IMR-90 (cell line): ENCODE data around the gene TENT5C. TPM values are rescaled to one million over a fixed set of nuclear protein-coding genes. Genes with fewer than 3 reads are reported as not detected.

Experiments used
- ATAC-seq: fragments of 200-7000 bp; cut with Tn5 transposase; 2 replicates; pipeline ENCODE4 v1.9.1; 2020; ENCODE audit warnings: low read depth, mild to moderate bottlenecking, moderate library complexity
- BruUV-seq: library from RNA; stranded (reverse); fragments of 400-500 nt; replicated peaks from 2 replicates; lab custom pipeline; 2021; lab: Mats Ljungman, UMichigan
- CTCF ChIA-PET: fragments of 300-600 bp; formaldehyde crosslinking; extraction: SDS; loops from one replicate; lab custom pipeline; 2021; ENCODE audit warnings: antibody characterized with exemption; lab: Yijun Ruan, JAX
- POLR2A ChIA-PET: fragments of 300-600 bp; sonication (Branson Sonifier 250); formaldehyde crosslinking; loops from one replicate; lab custom pipeline; 2022; ENCODE audit warnings: antibody characterized with exemption; ENCODE audit not compliant: unreplicated experiment; lab: Charles Lee
- DNase-seq: peaks from one replicate; pipeline ENCODE4 v3.0.0; 2013
- H2AFZ ChIP-seq: replicated peaks from 2 replicates; pipeline ENCODE3; 2013; ENCODE audit warnings: low read length, mild to moderate bottlenecking; ENCODE audit not compliant: poor library complexity
- H2AK5ac ChIP-seq: 2 replicates; pipeline ENCODE4 v1.6.1; 2013; ENCODE audit warnings: low read depth, low read length, inconsistent platforms
- H2AK9ac ChIP-seq: replicated peaks from 2 replicates; pipeline ENCODE3; 2013; ENCODE audit warnings: mild to moderate bottlenecking, low read depth, low read length, moderate library complexity; ENCODE audit not compliant: poor library complexity
- H2BK120ac ChIP-seq: 2 replicates; pipeline ENCODE4 v1.6.1; 2013; ENCODE audit warnings: low read depth, low read length, inconsistent platforms
- H2BK15ac ChIP-seq: 3 replicates; pipeline ENCODE4 v1.6.1; 2013; ENCODE audit warnings: low read depth, low read length, inconsistent platforms
- H2BK20ac ChIP-seq: 2 replicates; pipeline ENCODE4 v1.6.1; 2013; ENCODE audit warnings: low read depth, mild to moderate bottlenecking, inconsistent platforms, low read length, moderate library complexity
- H2BK5ac ChIP-seq: 2 replicates; pipeline ENCODE4 v1.6.1; 2013; ENCODE audit warnings: mild to moderate bottlenecking, low read depth, low read length, inconsistent platforms; ENCODE audit not compliant: poor library complexity, severe bottlenecking
- H3K14ac ChIP-seq: replicated peaks from 2 replicates; pipeline ENCODE4 v1.6.1; 2013; ENCODE audit warnings: low read depth, low read length, inconsistent platforms
- H3K18ac ChIP-seq: 2 replicates; pipeline ENCODE4 v1.6.1; 2013; ENCODE audit warnings: low read depth, low read length, control low read depth
- H3K23ac ChIP-seq: 2 replicates; pipeline ENCODE4 v1.6.1; 2013; ENCODE audit warnings: low read depth, low read length, inconsistent platforms
- H3K27ac ChIP-seq: 2 replicates; pipeline ENCODE4 v1.5.1; 2013; ENCODE audit warnings: mild to moderate bottlenecking, control low read depth, low read length; ENCODE audit not compliant: insufficient read depth
- H3K27me3 ChIP-seq: 2 replicates; pipeline ENCODE4 v1.6.1; 2013; ENCODE audit warnings: low read length; ENCODE audit not compliant: control insufficient read depth, insufficient read depth
- H3K36me3 ChIP-seq: 2 replicates; pipeline ENCODE4 v1.6.1; 2013; ENCODE audit warnings: low read length, mixed read lengths; ENCODE audit not compliant: control insufficient read depth, insufficient read depth
- H3K4ac ChIP-seq: 2 replicates; pipeline ENCODE4 v1.6.1; 2013; ENCODE audit warnings: low read depth, low read length, inconsistent platforms
- H3K4me1 ChIP-seq: 2 replicates; pipeline ENCODE4 v1.6.1; 2013; ENCODE audit warnings: low read length, mixed read lengths; ENCODE audit not compliant: control insufficient read depth, insufficient read depth
- H3K4me2 ChIP-seq: 2 replicates; pipeline ENCODE4 v1.6.1; 2013; ENCODE audit warnings: low read depth, mild to moderate bottlenecking, control low read depth, low read length, moderate library complexity
- H3K4me3 ChIP-seq: 2 replicates; pipeline ENCODE4 v1.5.1; 2013; ENCODE audit warnings: low read depth, mild to moderate bottlenecking, control low read depth, low read length, moderate library complexity; ENCODE audit not compliant: insufficient read depth
- H3K56ac ChIP-seq: 2 replicates; pipeline ENCODE4 v1.6.1; 2013; ENCODE audit warnings: low read length, inconsistent platforms; ENCODE audit not compliant: insufficient read depth; ENCODE audit errors: extremely low read depth
- H3K79me1 ChIP-seq, 2 experiments: 2 replicates each; pipeline ENCODE4 v1.6.1; 2013; ENCODE audit warnings: low read length in 2 of 2, inconsistent platforms in 1 of 2, low read depth in 1 of 2
- H3K9ac ChIP-seq: 2 replicates; pipeline ENCODE4 v1.6.1; 2013; ENCODE audit warnings: low read depth, low read length, control low read depth
- H3K9me1 ChIP-seq: 2 replicates; pipeline ENCODE4 v1.6.1; 2013; ENCODE audit warnings: low read length, inconsistent platforms; ENCODE audit not compliant: insufficient read depth
- H3K9me3 ChIP-seq: 2 replicates; pipeline ENCODE4 v1.6.1; 2013; ENCODE audit warnings: low read length; ENCODE audit not compliant: control insufficient read depth, insufficient read depth
- H4K20me1 ChIP-seq: 2 replicates; pipeline ENCODE4 v1.6.1; 2013; ENCODE audit warnings: low read length, inconsistent platforms; ENCODE audit not compliant: insufficient read depth
- H4K5ac ChIP-seq: 2 replicates; pipeline ENCODE4 v1.6.1; 2013; ENCODE audit warnings: mild to moderate bottlenecking, low read depth, low read length, control low read depth
- H4K8ac ChIP-seq, 2 experiments: 2 replicates each; pipeline ENCODE4 v1.6.1; 2013; ENCODE audit warnings: low read depth in 2 of 2, low read length in 2 of 2, control low read depth in 1 of 2, inconsistent platforms in 1 of 2
- H4K91ac ChIP-seq: 2 replicates; pipeline ENCODE4 v1.6.1; 2013; ENCODE audit warnings: low read depth, low read length, inconsistent platforms; ENCODE audit not compliant: insufficient read depth
- CEBPB ChIP-seq: IDR thresholded peaks from 2 replicates; pipeline ENCODE4 v1.6.1; 2012; ENCODE audit warnings: low read depth, low read length, improper control_type of control experiment
- CTCF ChIP-seq: conservative IDR thresholded peaks from 2 replicates; pipeline ENCODE4 v1.5.1; 2012; ENCODE audit warnings: mild to moderate bottlenecking, low read depth, low read length, improper control_type of control experiment
- ELK1 ChIP-seq: fragments of 150-350 bp; IDR thresholded peaks from 2 replicates; pipeline ENCODE4 v1.6.1; 2016; ENCODE audit warnings: low read depth, mild to moderate bottlenecking, low read length, moderate library complexity, borderline replicate concordance
- NFE2L2 ChIP-seq: fragments of 150-350 bp; IDR thresholded peaks from 2 replicates; pipeline ENCODE4 v1.6.1; 2016; ENCODE audit warnings: low read depth, mild to moderate bottlenecking, low read length
- WGBS, 2 experiments: methylation state at CpG; one replicate each; pipeline versions ENCODE4 v1.1.5 to v1.1.7; 2013; ENCODE audit warnings: missing lambda C conversion rate in 2 of 2; ENCODE audit not compliant: insufficient read length in 1 of 2; ENCODE audit errors: extremely low coverage in 2 of 2; 5-methylcytosine and 5-hydroxymethylcytosine counted together
- dilution Hi-C: fragments of 300-500 bp; cut with HindIII; formaldehyde crosslinking; loops from one replicate; pipeline ENCODE4 v1.14.3; 2018; ENCODE audit warnings: low sequenced_read_pairs; ENCODE audit not compliant: unreplicated experiment
- in situ Hi-C: fragments of 300-500 bp; cut with MboI; formaldehyde crosslinking; loops from 3 replicates; pipeline ENCODE4 v1.14.3; 2019; ENCODE audit warnings: low sequenced_read_pairs, inconsistent platforms, mixed read lengths
- intact Hi-C: fragments of 100-400 bp; cut with micrococcal nuclease; formaldehyde crosslinking; loops from 2 replicates; pipeline ENCODE4 v1.10.0; 2022
- polyA plus RNA-seq, 3 experiments: library from polyadenylated mRNA; depleted of rRNA; stranded (reverse); fragments of >200 nt; gene quantifications; 2 replicates each; pipeline ENCODE4 v1.2.3, GENCODE V29; 2012; ENCODE audit warnings: low replicate concordance in 1 of 3
- total RNA-seq: library from RNA; depleted of rRNA; stranded (reverse); fragments of >200 nt; gene quantifications from 2 replicates; pipeline ENCODE4 v1.2.3, GENCODE V29; 2012

TENT5C gene
- total and polyA plus RNA-seq, 2 of the 4 experiments (the other 2 are of a cell fraction): 1.5 to 4.1 TPM

DNA sequence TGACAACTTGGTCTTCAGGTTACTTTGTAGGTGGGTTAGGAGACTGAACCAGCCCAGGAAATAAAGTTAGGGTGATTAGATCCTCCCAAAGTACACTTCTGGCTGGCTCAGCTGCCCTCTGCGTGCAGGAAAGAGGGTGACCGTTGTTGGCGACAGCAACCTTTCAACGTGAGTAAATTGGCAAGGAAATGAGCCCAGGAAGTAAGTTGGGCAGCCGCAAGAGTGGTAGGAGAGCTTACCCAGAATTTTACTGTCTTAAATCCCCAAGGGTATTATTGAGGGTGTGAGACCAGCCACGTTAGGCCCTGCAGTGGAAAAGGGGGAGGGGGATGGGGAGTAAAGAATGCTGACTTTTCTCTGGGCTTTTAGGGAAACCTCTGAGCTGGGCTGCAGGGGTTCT lies 1.6 kb downstream of the TENT5C start:
- H4K5ac ChIP-seq: no peak overlapping the region
- no peak overlapping the region for H2BK15ac ChIP-seq
- BruUV-seq: no TSS peak
- H3K27me3 ChIP-seq: no peaks in the 10 kb centered on the region
- H3K4me3 ChIP-seq: peak overlapping the region; percentile 74
- peaks cover 8% of the 10 kb centered on the region for H3K4me1 ChIP-seq
- 27% methylated on average over 5 of the region's 6 CpGs; no CpG with 5 or more reads in 1 of the 2 experiments for WGBS, 2 experiments
- DNase-seq: no peak
- no peak overlapping the region for H2BK20ac ChIP-seq
- peaks cover 4 to 59% of the 10 kb centered on the region in 2 experiments for H3K79me1 ChIP-seq
- H2BK5ac ChIP-seq: no peak overlapping the region
- TF ChIP-seq CEBPB (no peak), NFE2L2 (no peak), ELK1 (no peak), CTCF (no peak)
- intact Hi-C loops (loop anchor here (2.0 to 5.0 kb wide), 6 partner anchors 70 to 287 kb away; no protein-coding TSS in a partner anchor), in situ Hi-C loops (loop anchor here (5.0 to 10.0 kb wide), 2 partner anchors 90 to 147 kb away; no protein-coding TSS in a partner anchor), dilution Hi-C loops (no loop called here)
- peak overlapping the region; percentile 78 for H2AFZ ChIP-seq
- peak overlapping the region; percentile 86 for H3K4me2 ChIP-seq
- peak overlapping the region; percentile 72 for H3K9ac ChIP-seq
- H3K4ac ChIP-seq: peak overlapping the region; percentile 57
- no peak overlapping the region for H3K27ac ChIP-seq
- peaks cover 22% of the 10 kb centered on the region for H3K9me1 ChIP-seq
- H3K36me3 ChIP-seq: no peaks in the 10 kb centered on the region
- H3K14ac ChIP-seq: peak overlapping the region; percentile 84
- H3K56ac ChIP-seq: peak overlapping the region; percentile 38; the same call in 1 of the 2 replicates
- no peak overlapping the region for H4K91ac ChIP-seq
- peak overlapping the region; percentile 42 for H2AK9ac ChIP-seq
- peak overlapping the region; percentile 41 for H3K23ac ChIP-seq
- peak overlapping the region; percentile 65 for H2BK120ac ChIP-seq
- no peak for ATAC-seq
- no peak overlapping the region for H3K18ac ChIP-seq
- POLR2A ChIA-PET: no interaction called here
- peak overlapping the region in 1 of 2 experiments; percentile 17; a peak in 2 of 4 replicates for H4K8ac ChIP-seq
- peaks cover 63% of the 10 kb centered on the region; the same call in 1 of the 2 replicates for H4K20me1 ChIP-seq
- no peaks in the 10 kb centered on the region for H3K9me3 ChIP-seq
- peak overlapping the region; percentile 11; the same call in 1 of the 2 replicates for H2AK5ac ChIP-seq
- CTCF ChIA-PET: interaction anchor here (0.7 to 1.5 kb wide), 4 partner anchors 101 to 479 kb away, joined by 3 to 7 read pairs (median 4); no protein-coding TSS in a partner anchor
